ENCODE data around the gene SH3D19.

DNA sequence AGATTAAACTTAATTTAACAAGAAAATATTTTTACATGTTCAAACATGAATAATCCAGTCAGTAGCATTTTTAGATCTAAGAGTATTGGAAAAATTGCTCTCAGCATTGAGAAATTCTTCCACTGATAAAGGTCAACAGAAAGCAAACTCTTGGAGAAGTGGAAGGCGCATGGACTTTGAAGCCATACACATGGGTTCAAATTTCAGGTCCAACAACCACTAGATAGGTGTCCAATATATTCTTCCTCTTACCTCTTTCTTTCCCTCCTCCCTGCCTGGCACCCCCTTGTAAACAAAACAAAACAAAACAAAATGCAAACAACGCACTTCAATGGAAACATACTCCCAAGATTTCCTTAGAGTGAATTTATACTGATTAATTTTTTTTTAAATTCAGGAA is 76.9 kb downstream of the SH3D19 start:
- TF ChIP-seq, protein P1, sequence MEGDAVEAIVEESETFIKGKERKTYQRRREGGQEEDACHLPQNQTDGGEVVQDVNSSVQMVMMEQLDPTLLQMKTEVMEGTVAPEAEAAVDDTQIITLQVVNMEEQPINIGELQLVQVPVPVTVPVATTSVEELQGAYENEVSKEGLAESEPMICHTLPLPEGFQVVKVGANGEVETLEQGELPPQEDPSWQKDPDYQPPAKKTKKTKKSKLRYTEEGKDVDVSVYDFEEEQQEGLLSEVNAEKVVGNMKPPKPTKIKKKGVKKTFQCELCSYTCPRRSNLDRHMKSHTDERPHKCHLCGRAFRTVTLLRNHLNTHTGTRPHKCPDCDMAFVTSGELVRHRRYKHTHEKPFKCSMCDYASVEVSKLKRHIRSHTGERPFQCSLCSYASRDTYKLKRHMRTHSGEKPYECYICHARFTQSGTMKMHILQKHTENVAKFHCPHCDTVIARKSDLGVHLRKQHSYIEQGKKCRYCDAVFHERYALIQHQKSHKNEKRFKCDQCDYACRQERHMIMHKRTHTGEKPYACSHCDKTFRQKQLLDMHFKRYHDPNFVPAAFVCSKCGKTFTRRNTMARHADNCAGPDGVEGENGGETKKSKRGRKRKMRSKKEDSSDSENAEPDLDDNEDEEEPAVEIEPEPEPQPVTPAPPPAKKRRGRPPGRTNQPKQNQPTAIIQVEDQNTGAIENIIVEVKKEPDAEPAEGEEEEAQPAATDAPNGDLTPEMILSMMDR (IDR thresholded peaks at IDR 0.05) = no peak
- no peak for TF ChIP-seq EZH2 (IDR thresholded peaks at IDR 0.05)
- no peak for TF ChIP-seq EZH2phosphoT487 (IDR thresholded peaks at IDR 0.05)
